ENCODE results near the gene CEL.
"Not testable (repeated sequence)": the region's sequence is repeated elsewhere in the genome, so short reads cannot be mapped to it uniquely, and the experiment has no call there.

- not testable (repeated sequence) for TF ChIP-seq CTCF, POLR2A (IDR thresholded peaks at IDR 0.05)
Measured at GRCh38 chr9:133086212-133086860, 24.6 kb downstream of the CEL start.

Measured in testis (tissue), 2 donors.